HG03060 (cell line): ENCODE data around the gene MGRN1.

Source experiments
- ATAC-seq: cut with Tn5 transposase; IDR thresholded peaks from one replicate; pipeline ENCODE4 v1.9.1; 2021; ENCODE audit warnings: low read depth, moderate number of reproducible peaks; ENCODE audit not compliant: unreplicated experiment

The MGRN1 gene

DNA sequence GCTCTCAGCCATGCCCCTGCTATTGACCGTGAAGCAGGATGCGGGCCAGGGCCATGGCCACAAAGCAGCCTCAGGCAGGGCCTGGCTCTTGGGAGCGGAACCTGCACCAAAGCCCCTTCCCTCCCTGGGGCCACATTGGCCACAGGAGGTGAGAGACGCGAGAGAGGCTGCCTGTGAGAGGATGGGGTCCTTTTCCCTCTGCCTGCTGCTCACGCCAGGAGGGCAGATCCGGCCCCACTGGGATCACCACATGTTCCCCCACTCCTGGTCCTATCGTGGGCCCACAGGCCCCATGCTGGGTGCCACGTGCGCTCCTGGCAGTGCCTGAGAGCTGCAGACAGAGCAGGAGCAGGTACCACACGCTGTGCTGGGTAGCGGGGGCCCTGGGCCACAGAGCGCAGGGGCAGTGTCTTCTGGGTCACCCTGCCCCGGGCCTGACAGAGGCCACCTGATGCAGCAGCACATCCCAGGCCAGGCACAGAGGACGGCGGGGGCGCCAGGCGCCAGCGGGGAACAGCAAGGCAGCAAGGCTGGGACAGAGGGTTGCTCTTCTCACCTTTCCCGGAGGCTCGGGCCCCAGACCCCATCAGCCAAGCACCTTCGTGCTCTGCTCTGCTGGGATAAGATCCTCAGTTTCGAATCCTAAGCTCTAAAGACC, 59.6 kb downstream of the MGRN1 start:
- ATAC-seq = no peak

DNA sequence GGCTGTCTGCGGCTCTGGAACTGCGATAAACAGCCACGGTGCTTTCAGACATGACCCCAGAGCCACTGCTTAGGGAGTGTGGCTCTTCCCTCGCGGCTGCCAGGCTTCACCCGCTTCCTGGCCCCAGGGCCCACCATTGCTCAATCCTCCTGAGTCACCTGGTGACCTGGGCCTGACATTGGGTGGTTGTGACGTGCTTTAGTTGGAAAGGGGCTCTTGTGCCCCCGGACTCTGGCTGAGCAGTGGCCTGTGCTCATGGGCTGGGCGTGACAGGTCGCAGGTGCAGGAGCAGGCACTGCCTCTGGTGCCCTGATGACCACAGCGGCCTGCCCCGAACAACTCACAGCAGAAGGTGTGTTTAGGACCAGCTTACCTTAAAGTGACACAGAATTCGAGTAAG, 60.1 kb downstream of the MGRN1 start:
- no peak for ATAC-seq

DNA sequence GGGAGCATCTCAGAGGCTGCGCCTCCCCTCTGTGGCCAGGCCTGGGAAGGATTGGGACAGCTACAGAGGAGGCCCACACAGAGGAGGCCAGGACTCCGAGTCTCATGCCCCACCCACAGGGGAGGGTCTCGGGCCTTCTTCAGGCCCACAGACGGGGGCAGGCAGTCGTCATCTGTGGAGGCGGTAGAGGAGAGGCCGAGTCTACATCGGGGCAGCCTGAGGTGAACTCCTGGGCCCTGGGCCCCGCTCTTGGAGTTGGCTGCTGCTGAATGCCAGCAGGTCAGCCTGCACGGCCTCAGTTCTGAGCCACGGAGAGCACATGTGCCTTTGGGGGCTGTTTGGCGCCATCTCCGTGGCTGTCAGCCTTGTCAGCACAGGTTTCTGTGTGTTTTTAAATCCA, 60.7 kb downstream of the MGRN1 start:
- no peak for ATAC-seq

DNA sequence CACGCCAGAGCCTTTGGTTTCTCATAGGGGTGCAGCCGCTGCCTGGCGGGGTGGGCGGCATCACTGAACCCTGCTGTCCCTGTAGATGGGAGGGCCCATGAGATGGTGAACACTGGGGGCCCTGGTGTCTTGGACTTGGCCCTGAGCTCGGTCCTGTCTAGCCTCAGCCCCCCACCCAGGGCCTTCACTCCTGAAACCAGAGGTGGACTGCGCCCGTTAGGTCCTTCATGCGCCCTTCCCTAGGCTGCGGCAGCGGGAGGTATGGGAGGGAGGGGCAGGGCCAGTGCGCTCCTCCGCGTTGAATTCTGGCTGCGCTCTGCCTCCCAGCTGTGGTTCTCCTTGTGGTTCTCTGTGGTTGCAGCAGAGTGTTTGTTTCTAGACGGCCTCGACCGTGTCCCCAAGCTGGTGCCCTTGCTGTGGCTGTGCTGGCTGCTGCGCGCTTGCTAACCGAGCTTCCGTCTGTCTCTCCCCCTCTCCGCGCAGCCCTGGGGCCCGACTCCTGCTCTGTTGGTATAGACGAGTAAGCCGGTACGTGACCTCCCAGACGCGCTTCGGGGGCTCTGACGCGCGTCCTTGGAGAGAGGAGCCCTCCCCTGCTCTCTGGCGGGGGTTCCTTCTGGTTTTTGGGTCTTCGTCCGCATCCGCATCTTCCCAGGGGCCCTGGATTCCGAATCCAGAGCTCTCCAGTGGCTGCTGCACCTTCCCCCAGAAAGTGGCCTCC, 61.3 kb downstream of the MGRN1 start:
- no peak for ATAC-seq

- no peak for ATAC-seq
Observed at GRCh38 chr16:4686497-4687210, 62.0 kb downstream of the MGRN1 start.

DNA sequence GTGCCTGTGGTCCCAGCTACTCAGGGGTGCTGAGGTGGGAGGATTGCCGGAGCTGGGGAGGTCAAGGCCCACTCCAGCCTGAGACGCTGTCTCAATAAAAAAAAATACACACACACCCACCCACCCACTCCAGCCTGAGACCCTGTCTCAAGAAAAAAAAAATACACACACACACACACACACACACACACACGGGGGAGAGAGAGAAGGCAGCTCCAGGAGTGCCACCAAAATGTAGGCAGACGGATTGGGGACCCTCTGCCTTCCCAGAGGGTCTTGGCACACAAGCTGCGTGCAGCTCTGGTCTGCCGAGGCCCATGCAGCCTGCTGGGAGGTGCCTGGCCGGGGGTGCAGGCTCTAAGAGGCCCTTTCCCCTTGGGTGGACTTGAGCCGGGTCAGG, 62.8 kb downstream of the MGRN1 start:
- ATAC-seq = no peak

GRCh38 chr16:4687946-4688673, 63.5 kb downstream of the MGRN1 start:
- no peak for ATAC-seq

DNA sequence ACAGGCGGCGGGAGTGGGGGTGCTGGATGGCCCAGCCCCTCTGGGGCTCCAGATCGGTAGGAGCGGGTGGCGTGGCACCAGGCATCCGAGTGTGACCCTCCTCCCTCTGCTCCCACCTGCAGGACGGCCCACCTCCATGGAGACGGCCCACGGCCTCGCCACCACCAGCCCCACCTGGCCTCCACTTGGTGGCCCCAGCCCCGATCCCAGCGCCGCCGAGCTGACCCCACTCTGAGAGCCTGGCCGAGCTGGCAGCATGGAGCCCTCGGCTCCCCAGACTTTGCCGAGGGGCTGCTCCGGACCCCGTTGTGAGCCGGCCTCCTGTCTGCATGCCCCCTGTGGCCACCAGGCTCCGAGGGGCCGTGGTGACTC, 64.0 kb downstream of the MGRN1 start:
- no peak for ATAC-seq

- no peak for ATAC-seq
Observed at GRCh38 chr16:4689091-4689671, 64.6 kb downstream of the MGRN1 start.

DNA sequence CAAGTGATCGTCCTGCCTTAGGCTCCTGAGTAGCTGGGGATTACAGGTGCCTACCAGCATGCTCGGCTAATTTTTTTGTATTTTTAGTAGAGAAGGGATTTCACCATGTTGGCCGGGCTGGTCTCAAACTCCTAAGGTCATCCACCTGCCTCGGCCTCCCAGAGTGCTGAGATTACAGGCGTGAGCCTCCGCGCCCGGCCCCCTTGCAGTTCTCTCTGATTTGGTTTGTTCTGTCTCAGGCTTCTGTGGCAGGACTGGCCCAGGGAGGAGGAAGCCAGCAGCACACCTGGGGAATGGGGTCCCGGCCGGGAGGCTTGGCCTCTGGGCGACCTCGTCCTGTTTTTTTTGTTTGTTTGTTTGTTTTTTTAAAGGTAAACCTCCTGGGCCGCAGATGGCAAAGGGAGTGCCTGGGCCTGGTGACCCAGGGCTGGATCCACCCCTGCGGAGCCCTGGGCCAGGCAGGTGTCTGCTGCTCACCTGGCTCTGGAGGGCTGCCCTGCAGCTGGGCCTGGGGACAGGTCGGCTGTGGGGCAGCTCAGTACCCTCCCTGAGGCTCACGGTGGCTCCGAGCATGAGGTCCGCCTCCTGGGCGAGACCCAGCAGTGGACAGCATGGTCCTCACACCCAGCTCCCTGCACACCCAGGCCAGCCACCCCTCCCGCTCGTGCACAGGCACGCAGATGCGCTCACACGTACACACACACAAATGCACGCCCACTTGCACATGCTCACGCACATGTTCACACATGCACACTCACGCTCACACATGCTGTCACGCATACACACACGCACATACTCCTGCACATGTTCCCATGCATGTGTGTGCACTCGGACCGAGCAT, 65.5 kb downstream of the MGRN1 start:
- ATAC-seq = no peak

- ATAC-seq = no peak
Observed at GRCh38 chr16:4690946-4691665, 66.5 kb downstream of the MGRN1 start.

DNA sequence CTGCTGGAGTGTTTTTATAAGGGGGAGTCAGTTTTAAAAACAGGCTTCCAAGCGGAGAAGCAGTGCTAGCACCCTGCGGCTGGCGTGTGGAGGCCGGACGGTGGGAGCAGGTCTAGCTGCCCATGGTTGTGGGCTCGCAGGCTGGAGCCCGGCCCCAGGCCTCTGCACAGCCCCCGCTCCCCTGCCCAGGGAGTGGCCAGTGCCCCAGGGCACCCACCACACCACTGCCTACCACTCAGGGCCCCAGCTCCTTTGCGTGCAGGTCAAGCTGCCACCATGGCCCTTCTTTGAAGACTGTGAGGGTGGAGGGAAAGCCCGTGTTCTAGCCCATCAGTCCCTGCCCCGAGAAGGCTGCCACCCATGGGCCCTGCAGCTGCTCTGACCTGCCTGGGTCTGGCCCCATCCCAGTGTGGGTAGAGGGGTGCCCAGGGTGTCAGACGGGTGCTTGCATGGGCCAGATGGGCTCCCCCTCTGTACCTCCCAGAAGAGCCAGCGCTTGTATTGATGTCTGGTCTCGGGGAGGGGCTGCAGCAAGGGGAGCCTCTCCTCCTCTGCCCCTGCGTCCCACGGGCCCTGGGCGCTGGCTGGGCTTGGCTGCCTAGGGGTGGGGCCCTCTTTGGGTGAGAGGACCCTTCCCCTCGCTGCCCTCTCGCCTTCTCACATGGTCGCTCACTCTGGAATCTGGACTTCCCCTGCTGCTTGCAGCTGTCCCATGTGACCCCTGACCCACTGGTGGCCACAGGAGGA, 67.2 kb downstream of the MGRN1 start:
- no peak for ATAC-seq

GRCh38 chr16:4692460-4693295, 68.1 kb downstream of the MGRN1 start:
- peak; percentile 22 for ATAC-seq

GRCh38 chr16:4693296-4693955, 68.8 kb downstream of the MGRN1 start, which contains the start of gene NUDT16L1:
Gene NUDT16L1, plus strand, starts transcription at chr16:4693562. Its CDS starts 165 bp downstream, at chr16:4693727.
- ATAC-seq = peak; percentile 86

GRCh38 chr16:4693956-4694641, 69.5 kb downstream of the MGRN1 start:
- peak; percentile 8 for ATAC-seq

GRCh38 chr16:4694642-4695451, 70.2 kb downstream of the MGRN1 start:
- no peak for ATAC-seq
